Activated naive CD4-positive, alpha-beta T cell treated with anti-CD3 and anti-CD28 coated beads, Interleukin-2, amount 50 U/mL, for 16 hours (primary cell): ENCODE measurements around the gene EIF4H.
"Not testable (repeated sequence)": the region's sequence is repeated elsewhere in the genome, so short reads cannot be mapped to it uniquely, and the experiment has no call there.

Experiments
- DNase-seq: peaks from one replicate; pipeline ENCODE4 v3.0.0-alpha.2; 2020

The EIF4H gene

DNA sequence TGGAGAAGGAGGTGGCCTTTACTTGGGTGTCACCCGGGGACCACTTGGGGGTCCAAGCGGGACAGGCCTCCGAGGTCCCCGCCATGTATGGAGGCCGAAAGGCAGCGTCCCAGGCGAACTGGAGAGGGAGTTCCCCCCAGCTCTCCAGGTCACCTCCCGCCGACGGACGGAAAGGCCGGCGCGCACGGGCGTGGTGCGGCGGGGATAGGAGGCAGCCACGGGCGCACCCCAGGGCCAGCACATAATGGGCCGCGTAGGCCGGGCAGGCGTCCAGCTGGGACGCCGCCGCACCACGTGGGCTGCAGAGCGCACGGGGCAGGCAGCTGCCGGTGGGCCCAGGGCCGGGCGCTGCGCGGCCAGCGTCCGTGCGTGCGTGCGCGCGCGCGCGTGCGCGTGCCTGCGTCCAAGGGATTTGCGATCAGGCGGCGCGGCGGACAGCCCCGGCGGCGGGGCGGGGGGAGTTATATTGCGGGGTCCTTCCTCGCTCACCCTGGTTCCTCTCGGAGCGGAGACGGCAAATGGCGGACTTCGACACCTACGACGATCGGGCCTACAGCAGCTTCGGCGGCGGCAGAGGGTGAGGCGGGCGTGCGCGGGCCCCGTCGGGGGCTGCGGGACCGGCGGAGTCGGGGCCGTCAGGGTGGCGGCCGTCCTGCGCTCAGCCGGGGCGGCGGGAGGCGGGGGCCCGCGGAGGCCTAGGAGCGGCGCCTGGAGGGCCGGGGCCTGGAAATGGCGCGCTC lies at the start of gene EIF4H:
Gene EIF4H, plus strand, starts transcription at position 491 of the 740 bp plus-strand sequence. Its CDS starts 28 bp downstream, at position 519.
- peak; percentile 95 for DNase-seq

GRCh38 chr7:74126220-74126880 lies 47.8 kb upstream of the EIF4H start:
- DNase-seq = no peak

DNA sequence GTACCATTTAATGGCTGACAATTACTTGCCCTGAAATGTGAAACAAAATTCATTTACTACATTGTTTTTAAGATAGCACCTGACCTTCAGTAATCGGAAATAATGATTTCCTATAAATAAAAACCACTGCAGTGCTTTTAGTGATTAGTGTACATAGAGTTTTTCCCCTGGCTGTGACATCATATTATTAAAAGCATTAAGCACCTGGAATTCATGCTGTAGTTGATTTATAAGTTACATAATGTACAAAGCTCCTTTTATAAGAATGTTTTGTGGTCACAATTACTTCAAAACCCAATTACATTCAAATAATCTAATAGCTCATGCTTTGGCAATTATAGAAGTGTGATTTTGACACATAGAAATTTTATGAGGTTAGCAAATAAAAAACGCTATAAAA lies 44.3 kb upstream of the EIF4H start:
- DNase-seq = no peak

DNA sequence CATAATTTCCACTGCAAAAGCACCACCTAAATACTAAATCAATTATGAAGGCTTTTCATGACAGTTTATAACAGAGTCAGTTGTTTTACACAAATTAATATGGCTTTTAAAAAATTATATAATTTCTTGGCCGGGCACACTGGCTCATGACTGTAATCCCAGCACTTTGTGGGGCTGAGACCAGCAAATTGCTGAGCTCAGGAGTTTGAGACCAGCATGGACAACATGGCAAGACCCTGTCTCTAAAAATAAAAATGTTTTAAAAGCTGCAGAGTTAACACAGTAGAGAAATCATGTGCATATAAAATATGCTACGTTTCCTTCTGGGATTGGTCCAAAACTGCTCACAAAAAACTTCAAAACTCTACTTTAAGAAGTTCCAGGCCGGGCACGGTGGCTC lies 43.6 kb upstream of the EIF4H start:
- DNase-seq = no peak

DNA sequence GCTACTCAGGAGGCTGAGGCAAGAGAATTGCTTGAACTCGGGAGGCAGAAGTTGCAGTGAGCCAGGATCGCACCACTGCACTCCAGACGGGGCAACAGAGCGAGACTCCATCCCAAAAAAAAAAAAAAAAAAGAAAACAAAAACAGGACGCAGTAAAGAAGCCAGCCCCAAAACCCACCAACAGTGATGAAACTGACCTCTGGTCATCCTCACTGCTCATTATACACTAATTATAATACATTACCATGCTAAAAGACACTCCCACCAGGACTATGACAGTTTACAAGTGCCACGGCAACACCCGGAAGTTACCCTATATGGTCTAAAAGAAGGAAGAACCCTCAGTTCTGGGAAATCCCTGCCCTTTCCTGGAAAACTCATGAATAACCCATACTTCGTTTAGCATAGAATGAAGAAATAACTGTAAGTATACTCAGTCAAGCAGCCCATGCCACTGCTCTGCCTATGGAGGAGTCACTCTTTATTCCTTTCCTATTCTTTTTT lies 40.0 kb upstream of the EIF4H start:
- no peak for DNase-seq

DNA sequence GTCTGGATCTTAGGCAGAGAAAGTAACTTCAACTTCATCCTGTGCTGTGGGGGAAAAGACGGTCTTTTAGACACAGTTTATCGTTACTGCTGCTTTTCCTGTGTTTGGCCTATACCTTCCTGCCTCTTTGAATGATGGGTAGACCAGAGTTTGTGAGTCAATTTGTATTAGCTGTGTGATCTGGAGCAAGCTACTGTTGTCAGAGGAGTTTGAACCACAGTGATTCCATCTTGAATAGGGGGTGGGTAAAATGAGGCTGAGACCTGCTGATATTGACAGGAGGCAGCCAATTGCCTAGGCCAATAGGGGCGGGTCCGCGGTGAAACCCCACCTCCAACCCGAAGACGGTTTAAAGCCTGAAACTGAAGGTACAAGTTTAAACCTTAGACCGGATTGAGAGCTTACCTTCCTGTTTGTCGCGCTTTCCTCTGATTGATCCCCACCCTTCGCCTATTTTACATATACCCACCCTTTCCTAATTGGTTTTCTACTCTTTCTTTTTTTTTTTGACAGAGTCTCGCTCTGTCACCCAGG lies 35.8 kb upstream of the EIF4H start:
- DNase-seq = no peak

DNA sequence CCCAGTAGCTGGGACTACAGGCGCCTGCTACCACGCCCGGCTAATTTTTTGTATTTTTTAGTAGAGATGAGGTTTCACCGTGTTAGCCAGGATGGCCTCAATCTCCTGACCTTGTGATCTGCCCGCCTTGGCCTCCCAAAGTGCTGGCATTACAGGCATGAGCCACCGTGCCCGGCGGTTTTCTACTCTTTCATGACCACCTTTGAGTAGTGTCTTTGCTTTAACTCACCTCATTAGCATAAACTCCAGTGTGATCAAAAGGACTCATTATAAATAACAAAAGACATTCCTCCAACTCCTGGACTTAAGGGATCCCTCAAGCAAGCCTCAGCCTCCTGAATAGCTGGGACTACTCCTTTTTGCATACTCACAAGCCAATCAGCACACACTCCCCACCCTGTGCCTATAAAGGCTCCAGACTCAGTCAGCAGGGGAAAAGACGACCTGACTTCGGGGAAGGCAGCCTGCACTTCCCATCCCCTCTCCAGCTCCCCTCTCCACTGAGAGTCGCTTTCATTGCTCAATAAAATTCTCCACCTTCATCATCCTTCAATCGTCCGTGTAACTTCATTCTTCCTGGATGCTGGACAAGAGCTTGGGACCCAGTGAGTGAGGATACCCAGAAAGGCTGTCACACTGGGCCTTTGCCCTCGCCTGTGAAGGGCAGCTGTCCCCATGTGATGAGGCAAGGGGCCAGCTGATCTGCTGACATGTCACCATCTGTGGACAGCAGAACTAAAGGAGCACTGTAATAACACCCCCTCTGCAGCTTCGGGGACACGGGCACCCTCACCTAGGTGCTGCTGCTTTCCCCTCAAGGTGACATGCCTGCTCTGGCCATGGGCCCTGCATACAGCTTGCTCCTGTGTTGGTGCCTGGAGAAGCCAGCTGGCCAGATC lies 35.0 kb upstream of the EIF4H start:
- DNase-seq = no peak

DNA sequence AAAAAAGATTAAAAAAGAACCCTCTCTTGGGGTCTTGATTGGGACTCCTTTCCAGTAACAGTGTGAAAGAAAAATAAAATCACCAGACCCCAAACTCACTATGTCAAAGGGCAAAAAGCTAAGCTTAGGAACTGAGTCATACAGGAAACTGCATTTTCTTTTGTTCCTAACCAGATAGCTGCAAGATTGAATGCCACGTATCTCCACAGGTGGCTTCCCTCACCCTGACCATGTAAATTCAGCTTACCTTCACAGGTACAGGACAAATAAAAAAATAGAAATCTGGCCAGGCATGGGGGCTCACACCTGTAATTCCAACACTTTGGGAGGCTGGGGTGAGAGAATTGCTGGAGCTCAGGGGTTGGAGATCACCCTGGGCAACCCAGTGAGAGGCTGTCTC lies 32.5 kb upstream of the EIF4H start:
- DNase-seq = no peak

GRCh38 chr7:74143383-74143782 lies 30.8 kb upstream of the EIF4H start:
- DNase-seq = no peak

DNA sequence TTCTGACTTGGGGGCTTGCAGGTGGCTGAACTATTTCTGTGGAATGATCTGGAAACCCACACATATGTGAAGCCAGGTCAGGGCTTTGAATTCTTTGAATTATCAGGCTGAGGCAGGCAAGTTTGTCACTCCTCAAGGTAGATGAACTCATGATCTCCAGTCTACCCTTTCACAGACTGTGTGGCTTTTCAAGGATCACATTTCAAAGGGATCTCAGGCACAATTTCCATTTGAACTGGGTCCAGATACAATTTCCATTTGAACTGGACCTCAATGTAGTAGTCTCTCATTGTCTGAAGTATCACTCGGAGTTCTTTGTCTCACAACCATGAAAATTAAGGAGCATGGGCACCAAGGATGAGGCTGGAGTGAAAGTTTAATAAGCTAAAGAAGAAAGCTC lies 25.7 kb upstream of the EIF4H start:
- DNase-seq = no peak

GRCh38 chr7:74149071-74149470 lies 25.1 kb upstream of the EIF4H start:
- DNase-seq = no peak

DNA sequence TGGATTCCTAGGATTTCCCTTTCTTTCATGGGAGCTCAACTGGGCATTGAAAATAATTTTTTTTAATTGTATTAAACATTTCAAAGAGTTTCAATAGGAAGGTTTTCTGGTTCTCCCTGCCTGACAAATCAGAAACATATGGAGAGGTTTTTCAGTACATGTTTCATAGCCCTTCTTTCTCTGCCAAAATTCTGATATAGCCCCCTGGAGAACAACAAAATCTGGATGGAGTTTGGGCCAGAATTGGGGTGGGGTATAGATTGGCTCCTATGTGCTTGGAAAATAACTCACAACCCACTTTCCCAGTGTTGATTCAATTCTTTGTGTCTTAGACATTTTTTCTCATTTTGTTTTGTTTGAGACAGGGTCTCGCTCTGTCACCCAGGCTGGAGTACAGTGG lies 24.6 kb upstream of the EIF4H start:
- DNase-seq = no peak

GRCh38 chr7:74153736-74154135 lies 20.4 kb upstream of the EIF4H start:
- no peak for DNase-seq

DNA sequence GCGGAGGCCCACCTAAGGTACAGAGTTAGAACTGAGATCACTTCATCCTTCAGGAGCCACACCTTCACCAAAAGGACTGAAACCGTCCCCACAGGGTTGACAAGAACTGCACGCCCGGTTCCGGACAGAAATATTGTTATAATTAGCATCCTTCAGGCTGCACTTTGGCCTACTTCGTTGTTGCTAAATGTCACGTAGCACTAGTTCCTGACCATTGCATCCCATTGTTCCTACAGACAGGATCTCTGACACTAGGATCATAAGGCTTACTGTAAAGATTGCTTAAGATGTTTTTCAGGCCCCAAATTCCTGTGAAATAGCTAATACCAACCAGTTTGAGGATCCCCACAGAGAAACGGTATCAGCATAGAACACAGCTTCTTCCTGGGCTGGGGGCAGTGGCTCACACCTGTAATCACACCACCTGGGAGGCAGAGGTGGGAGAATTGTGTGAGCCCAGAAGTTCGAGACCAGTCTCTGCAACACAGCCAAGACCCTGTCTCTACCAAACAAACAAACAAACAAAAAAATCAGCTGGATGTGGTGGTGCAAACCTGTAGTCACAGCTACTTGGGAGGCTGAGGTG lies 18.3 kb upstream of the EIF4H start:
- DNase-seq = no peak

- DNase-seq = no peak
Observed at GRCh38 chr7:74157605-74158004, 16.6 kb upstream of the EIF4H start.

DNA sequence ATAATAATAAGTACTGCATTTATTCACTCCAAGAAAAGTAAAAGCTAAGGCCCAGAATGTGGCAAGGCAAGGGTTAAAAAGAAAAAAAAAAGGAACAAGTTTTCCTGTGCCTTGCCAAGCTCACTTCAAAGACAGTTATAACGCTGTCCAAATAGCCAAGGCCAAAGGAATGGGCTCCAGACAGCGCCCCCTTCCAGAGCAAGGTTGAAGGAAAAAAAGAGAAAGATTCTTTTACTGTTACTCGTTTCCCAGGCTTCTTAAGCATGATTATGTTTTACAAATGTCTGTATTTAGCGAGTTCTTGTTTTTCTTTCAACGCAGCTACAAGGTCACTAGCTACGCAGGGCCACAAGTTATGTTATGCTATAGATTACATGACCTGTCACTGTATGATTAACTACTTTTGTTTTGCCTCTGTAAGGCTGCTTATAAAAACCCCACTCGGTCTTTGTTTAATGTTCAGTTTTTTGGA lies 9.1 kb upstream of the EIF4H start:
- no peak for DNase-seq

DNA sequence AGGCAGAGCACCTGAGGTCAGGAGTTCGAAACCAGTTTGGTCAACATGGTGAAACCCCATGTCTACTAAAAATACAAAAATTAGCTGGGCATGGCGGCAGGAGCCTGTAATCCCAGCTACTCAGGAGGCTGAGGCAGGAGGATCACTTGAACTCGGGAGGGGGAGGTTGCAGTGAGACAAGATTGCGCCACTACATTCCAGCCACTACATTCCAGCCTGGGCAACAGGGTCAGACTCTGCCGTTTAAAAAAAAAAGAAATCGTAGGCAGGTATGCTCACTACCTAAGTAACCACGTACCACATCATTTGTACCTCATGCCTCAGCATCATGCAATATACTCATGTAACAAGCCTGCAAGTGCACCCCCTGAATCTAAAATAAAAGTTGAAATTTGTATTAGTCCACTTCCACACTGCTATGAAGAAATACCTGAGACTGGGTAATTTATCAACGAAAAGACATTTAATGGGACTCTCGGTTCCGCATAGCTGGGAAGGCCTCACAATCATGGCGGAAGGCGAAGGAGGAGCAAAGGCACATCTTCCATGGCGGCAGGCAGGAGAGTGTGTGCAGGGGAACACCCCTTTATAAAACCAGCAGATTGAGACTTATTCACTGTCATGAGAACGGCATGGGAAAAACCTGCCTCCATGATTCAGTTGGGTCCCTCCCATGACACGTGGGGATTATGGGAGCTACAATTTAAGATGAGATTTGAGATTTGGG lies 8.1 kb upstream of the EIF4H start:
- no peak for DNase-seq

DNA sequence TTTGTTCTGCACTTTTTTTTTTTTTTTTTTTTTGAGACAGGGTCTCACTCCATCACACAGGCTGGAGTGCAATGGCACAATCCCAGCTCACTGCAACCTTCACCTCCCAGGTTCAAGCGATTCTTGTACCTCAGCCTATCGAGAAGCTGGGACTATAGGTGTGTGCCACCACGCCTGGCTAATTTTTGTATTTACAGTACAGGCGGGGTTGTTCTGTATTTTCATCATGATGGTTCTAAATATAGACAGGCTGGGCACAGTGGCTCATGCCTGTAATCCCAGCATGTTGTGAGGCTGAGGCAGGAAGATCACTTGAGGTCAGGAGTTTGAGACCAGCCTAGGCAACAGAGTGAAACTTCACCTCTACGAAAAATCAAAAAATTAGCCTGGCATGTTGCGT lies 6.8 kb upstream of the EIF4H start:
- DNase-seq = not testable (repeated sequence)

DNA sequence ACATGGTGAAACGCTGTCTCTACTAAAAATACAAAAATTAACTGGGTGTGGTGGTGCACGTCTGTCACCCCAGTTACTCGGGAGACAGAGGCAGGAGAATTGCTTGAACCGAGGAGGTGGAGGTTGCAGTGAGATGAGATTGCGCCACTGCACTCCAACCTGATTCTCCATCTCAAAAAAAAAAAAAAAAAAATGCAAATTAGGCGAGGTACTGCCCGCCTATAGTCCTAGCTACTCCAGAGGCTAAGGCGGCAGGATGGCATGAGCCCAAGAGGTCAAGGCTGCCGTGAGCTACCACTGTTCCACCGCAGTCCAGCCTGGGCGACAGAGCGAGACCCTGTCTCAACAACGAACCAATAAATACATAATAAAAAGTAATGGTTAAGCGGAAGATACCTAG lies 1.1 kb upstream of the EIF4H start:
- DNase-seq = no peak

- DNase-seq = no peak
Observed at GRCh38 chr7:74173491-74173865, 678 bp upstream of the EIF4H start.

DNA sequence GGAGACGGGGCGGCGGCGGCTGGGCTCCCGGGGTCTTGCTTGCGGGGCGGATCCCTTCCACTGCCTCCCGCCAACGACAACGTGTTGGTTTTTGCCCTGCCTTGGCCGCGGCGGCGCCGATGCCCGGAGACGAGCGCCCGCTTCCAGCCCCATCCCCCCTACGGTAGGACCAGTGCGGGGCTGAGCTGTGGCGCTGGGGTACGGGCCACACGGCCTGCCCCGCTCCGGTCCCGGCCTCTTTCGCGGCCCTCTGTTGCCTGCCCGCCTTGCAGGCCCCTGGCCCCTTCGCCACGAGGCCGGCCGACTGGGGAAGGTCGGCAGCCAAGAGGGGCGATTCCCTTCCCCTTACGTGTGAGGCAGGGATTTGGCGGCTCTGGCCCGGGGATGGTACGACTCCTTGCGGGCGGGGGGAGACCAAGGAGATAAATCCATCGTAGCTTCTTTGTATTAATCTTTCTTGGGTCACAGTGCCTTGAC lies 488 bp downstream of the EIF4H start:
- DNase-seq = peak; percentile 45

DNA sequence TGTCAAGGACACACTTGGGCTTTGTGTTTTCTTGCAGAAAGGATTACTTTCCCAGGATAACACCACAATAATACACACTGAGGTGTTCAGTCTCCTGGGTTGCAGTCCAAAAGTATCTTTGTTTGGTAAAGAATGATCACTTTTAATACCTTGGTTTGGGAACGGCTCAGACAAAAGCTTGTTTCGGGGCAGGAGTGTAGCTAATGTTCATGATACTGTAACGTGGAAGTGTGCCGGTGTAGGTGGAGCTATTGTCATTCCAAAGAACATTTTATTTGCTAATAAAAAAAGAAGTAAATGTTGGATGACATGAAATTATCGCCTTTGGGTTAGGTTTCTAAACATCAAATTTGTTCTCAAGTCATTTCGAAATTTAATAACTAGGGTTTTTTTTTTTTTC lies 1.2 kb downstream of the EIF4H start:
- DNase-seq = no peak
